CD14-positive monocyte (primary cell): ENCODE data around the gene IGF2R. TPM values are rescaled to one million over a fixed set of nuclear protein-coding genes. Genes with fewer than 3 reads are reported as not detected.

Experiments
- DNase-seq, 3 donors: peaks; one replicate each; pipeline ENCODE4 v3.0.0-alpha.2; 2011 to 2022
- H2AFZ ChIP-seq: 2 replicates; pipeline ENCODE4 v1.6.0; 2012; ENCODE audit warnings: mild to moderate bottlenecking, low read depth, low read length, inconsistent platforms; ENCODE audit not compliant: insufficient read depth, poor library complexity, severe bottlenecking
- H3K27ac ChIP-seq, 2 donors: 1 replicate in 1 of 2; 2 replicates in 1 of 2; pipeline ENCODE4 v1.5.1; 2012 to 2013; ENCODE audit warnings: low read length in 2 of 2, control low read depth in 1 of 2, inconsistent platforms in 1 of 2, low read depth in 1 of 2, mild to moderate bottlenecking in 1 of 2
- H3K27me3 ChIP-seq, 2 donors: one replicate each; pipeline versions ENCODE4 v1.6.0 to v1.6.1; 2011 to 2013; ENCODE audit warnings: low read length in 2 of 2; ENCODE audit not compliant: control insufficient read depth in 2 of 2, insufficient read depth in 2 of 2
- H3K36me3 ChIP-seq, 2 donors: replicated peaks in 1 of 2; 1 replicate in 1 of 2; 2 replicates in 1 of 2; pipeline versions ENCODE4 v1.5.1 to v1.6.1; 2012 to 2013; ENCODE audit warnings: low read length in 2 of 2, control low read depth in 1 of 2, inconsistent platforms in 1 of 2, mild to moderate bottlenecking in 1 of 2; ENCODE audit not compliant: insufficient read depth in 2 of 2, control insufficient read depth in 1 of 2
- H3K4me1 ChIP-seq, 2 donors: 1 replicate in 1 of 2; 2 replicates in 1 of 2; pipeline versions ENCODE4 v1.5.1 to v1.6.1; 2012 to 2013; ENCODE audit warnings: low read length in 2 of 2, control low read depth in 1 of 2, inconsistent platforms in 1 of 2, mild to moderate bottlenecking in 1 of 2, moderate library complexity in 1 of 2; ENCODE audit not compliant: insufficient read depth in 2 of 2, control insufficient read depth in 1 of 2
- H3K4me2 ChIP-seq: replicated peaks from 2 replicates; pipeline ENCODE3; 2012; ENCODE audit warnings: low read length, moderate library complexity, mild to moderate bottlenecking; ENCODE audit not compliant: poor library complexity, severe bottlenecking; ENCODE audit errors: extremely low read depth
- H3K4me3 ChIP-seq, 3 experiments: fragments of 200-600 bp in 1 of 3; sonication (generic) in 1 of 3; replicated peaks in 1 of 3; 1 replicate in 2 of 3; 2 replicates in 1 of 3; pipeline ENCODE4 v1.5.1; 2011 to 2013; ENCODE audit warnings: low read length in 3 of 3, mild to moderate bottlenecking in 3 of 3, control low read depth in 2 of 3, low read depth in 2 of 3, inconsistent platforms in 1 of 3, moderate library complexity in 1 of 3
- H3K79me2 ChIP-seq: 2 replicates; pipeline ENCODE4 v1.6.0; 2012; ENCODE audit warnings: mild to moderate bottlenecking, control low read depth, inconsistent platforms, low read length, moderate library complexity; ENCODE audit not compliant: insufficient read depth
- H3K9ac ChIP-seq: 2 replicates; pipeline ENCODE4 v1.6.0; 2017; ENCODE audit warnings: low read length, mild to moderate bottlenecking; ENCODE audit not compliant: insufficient read depth, poor library complexity, severe bottlenecking
- H3K9me3 ChIP-seq, 2 donors: replicated peaks in 1 of 2; 1 replicate in 1 of 2; 2 replicates in 1 of 2; pipeline versions ENCODE4 v1.5.1 to v1.6.1; 2012 to 2013; ENCODE audit warnings: low read length in 2 of 2, control low read depth in 1 of 2; ENCODE audit not compliant: control insufficient read depth in 1 of 2, insufficient read depth in 1 of 2
- H4K20me1 ChIP-seq: 2 replicates; pipeline ENCODE4 v1.6.0; 2012; ENCODE audit warnings: mild to moderate bottlenecking, low read length, control low read depth, moderate library complexity; ENCODE audit not compliant: insufficient read depth
- H3K27ac Mint-ChIP-seq, 7 donors: one replicate each; pipeline ENCODE4 v1.8.0; 2020; ENCODE audit warnings: mild to moderate bottlenecking in 7 of 7, mixed read lengths in 7 of 7, moderate library complexity in 6 of 7, inconsistent platforms in 2 of 7
- H3K27me3 Mint-ChIP-seq, 3 donors: one replicate each; pipeline ENCODE4 v1.8.0; 2021 to 2022; ENCODE audit warnings: low read depth in 3 of 3, mild to moderate bottlenecking in 3 of 3, mixed read lengths in 3 of 3, moderate library complexity in 3 of 3, inconsistent platforms in 1 of 3
- H3K36me3 Mint-ChIP-seq, 2 donors: one replicate each; pipeline ENCODE4 v1.8.0; 2020; ENCODE audit warnings: mixed read lengths in 2 of 2, inconsistent platforms in 1 of 2, mild to moderate bottlenecking in 1 of 2
- H3K4me1 Mint-ChIP-seq: one replicate; pipeline ENCODE4 v1.8.0; 2020; ENCODE audit warnings: mild to moderate bottlenecking, mixed read lengths
- H3K4me3 Mint-ChIP-seq, 2 donors: one replicate each; pipeline ENCODE4 v1.8.0; 2020; ENCODE audit warnings: mild to moderate bottlenecking in 2 of 2, mixed read lengths in 2 of 2, moderate library complexity in 1 of 2
- H3K9me3 Mint-ChIP-seq, 7 donors: one replicate each; pipeline ENCODE4 v1.8.0; 2020 to 2022; ENCODE audit warnings: mixed read lengths in 7 of 7, mild to moderate bottlenecking in 6 of 7, moderate library complexity in 6 of 7, inconsistent platforms in 2 of 7
- CTCF ChIP-seq: fragments of 200-600 bp; IDR thresholded peaks from one replicate; pipeline ENCODE4 v1.8.0; 2022; ENCODE audit warnings: antibody characterized with exemption, mild to moderate bottlenecking
- WGBS: methylation state at CpG from one replicate; pipeline ENCODE4 v1.1.5; 2013; ENCODE audit warnings: missing lambda C conversion rate; ENCODE audit not compliant: insufficient coverage; 5-methylcytosine and 5-hydroxymethylcytosine counted together
- intact Hi-C, 2 donors: fragments of 100-400 bp; cut with micrococcal nuclease; formaldehyde crosslinking; loops; one replicate each; pipeline versions ENCODE4 v1.15.0 to v1.15.1; 2023
- polyA plus RNA-seq, 3 donors: library from polyadenylated mRNA; depleted of rRNA in 1 of 3; unstranded in 2 of 3; stranded (reverse) in 1 of 3; fragments of 300-500 nt in 2 of 3; fragments of >200 nt in 1 of 3; fragmentation: Illumina TruSeq in 2 of 3; gene quantifications; 1 replicate in 2 of 3; 2 replicates in 1 of 3; pipeline ENCODE4 v1.2.3, GENCODE V29; 2012 to 2021

Gene IGF2R
- polyA plus RNA-seq, 3 donors, result 6.9 to 44.8 (median 8.2) TPM

DNA sequence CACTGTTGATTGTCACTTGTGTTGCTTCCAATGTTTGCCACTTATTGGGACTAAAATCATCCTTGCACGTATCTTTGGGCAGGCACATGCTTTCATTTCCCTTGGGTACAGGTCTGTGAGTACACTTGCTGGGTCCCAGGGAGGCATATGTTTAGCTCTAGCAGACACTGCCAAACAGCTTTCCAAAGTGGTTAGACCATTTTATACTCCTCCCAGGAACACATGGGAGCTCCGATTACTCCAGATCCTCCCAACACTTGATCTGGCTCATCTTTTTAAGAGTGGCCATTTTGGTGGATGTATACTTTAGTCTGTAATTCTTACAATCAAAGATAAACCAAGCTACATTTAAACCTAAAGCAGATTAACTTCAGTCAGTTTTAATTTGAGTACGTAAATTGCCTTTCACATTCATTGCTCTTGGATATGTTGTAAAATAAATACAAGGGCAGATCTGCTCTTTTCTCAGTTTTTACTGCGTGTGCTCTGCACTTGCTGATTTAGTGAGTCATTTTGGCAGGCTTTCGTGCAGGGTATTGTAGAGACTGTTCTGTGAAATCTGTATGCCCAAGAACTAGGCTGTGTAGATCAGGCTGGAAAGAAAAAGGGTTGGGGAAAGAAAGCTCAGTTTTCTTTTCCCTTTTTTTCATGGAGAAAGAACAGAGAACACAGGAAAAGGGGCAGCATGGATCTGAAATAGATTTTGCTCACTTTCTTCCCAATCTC lies 172.3 kb downstream of the IGF2R start:
- no peak for TF ChIP-seq CTCF
- Mint-ChIP-seq H3K36me3 (no peaks in the 10 kb centered on the region), H3K4me1 (no peaks in the 10 kb centered on the region), H3K27me3 (peaks cover 11 to 17% (median 11%) of the 10 kb centered on the region in 3 donors), H3K9me3 (peaks cover 0 to 2% (median 0%) of the 10 kb centered on the region in 7 donors), H3K27ac (no peak overlapping the region), H3K4me3 (no peak overlapping the region)
- no peaks in the 10 kb centered on the region for H3K9me3 ChIP-seq
- H3K4me3 ChIP-seq, result no peak overlapping the region
- H3K27ac ChIP-seq, result no peak overlapping the region
- no peaks in the 10 kb centered on the region for H3K27me3 ChIP-seq
- 84% methylated on average over 3 of the region's 5 CpGs for WGBS
- no peak overlapping the region for H3K4me2 ChIP-seq
- H3K79me2 ChIP-seq, result no peaks in the 10 kb centered on the region
- H4K20me1 ChIP-seq, result no peaks in the 10 kb centered on the region
- H2AFZ ChIP-seq, result no peak overlapping the region
- no peaks in the 10 kb centered on the region for H3K4me1 ChIP-seq
- no peak overlapping the region for H3K9ac ChIP-seq
- no peak for DNase-seq
- no peaks in the 10 kb centered on the region for H3K36me3 ChIP-seq
- intact Hi-C loops, result no loop called here

GRCh38 chr6:160142115-160142715 lies 173.3 kb downstream of the IGF2R start:
- Histone ChIP-seq H3K9me3 (no peaks in the 10 kb centered on the region), H3K4me1 (no peaks in the 10 kb centered on the region), H3K4me3 (no peak overlapping the region), H3K9ac (no peak overlapping the region), H2AFZ (no peak overlapping the region), H3K36me3 (no peaks in the 10 kb centered on the region), H3K79me2 (no peaks in the 10 kb centered on the region), H3K27me3 (peaks cover 0 to under 1% of the 10 kb centered on the region in 2 donors), H3K27ac (no peak overlapping the region), H3K4me2 (no peak overlapping the region), H4K20me1 (no peaks in the 10 kb centered on the region)
- Mint-ChIP-seq H3K4me1 (no peaks in the 10 kb centered on the region), H3K27me3 (peaks cover 7 to 12% (median 7%) of the 10 kb centered on the region in 3 donors), H3K9me3 (peaks cover 0 to 3% (median 0%) of the 10 kb centered on the region in 7 donors), H3K4me3 (no peak overlapping the region), H3K27ac (no peak overlapping the region), H3K36me3 (no peaks in the 10 kb centered on the region)
- DNase-seq, result no peak
- no peak for TF ChIP-seq CTCF
- intact Hi-C loops, result no loop called here
- WGBS, result 85% methylated on average over 6 of the region's 8 CpGs
